Panc1 (cell line): ENCODE results near the gene FAM76A.

Source experiments
- SIN3A ChIP-seq: IDR thresholded peaks from 2 replicates; pipeline ENCODE4 v1.6.1; 2012; ENCODE audit warnings: low read depth, mild to moderate bottlenecking, low read length, moderate library complexity, borderline replicate concordance; ENCODE audit not compliant: insufficient read depth
- TF ChIP-seq, protein P1 (sequence below): fragments of 450-650 bp; IDR thresholded peaks from 2 replicates; pipeline ENCODE4 v1.5.1; 2017; ENCODE audit warnings: mild to moderate bottlenecking
- TF ChIP-seq, protein P2 (sequence below), 2 experiments: IDR thresholded peaks; 2 replicates each; pipeline ENCODE4 v1.6.1; 2011 to 2012; ENCODE audit warnings: low read depth in 2 of 2, control low read depth in 1 of 2, low read length in 1 of 2, mild to moderate bottlenecking in 1 of 2, moderate library complexity in 1 of 2; ENCODE audit not compliant: insufficient read depth in 1 of 2

DNA sequence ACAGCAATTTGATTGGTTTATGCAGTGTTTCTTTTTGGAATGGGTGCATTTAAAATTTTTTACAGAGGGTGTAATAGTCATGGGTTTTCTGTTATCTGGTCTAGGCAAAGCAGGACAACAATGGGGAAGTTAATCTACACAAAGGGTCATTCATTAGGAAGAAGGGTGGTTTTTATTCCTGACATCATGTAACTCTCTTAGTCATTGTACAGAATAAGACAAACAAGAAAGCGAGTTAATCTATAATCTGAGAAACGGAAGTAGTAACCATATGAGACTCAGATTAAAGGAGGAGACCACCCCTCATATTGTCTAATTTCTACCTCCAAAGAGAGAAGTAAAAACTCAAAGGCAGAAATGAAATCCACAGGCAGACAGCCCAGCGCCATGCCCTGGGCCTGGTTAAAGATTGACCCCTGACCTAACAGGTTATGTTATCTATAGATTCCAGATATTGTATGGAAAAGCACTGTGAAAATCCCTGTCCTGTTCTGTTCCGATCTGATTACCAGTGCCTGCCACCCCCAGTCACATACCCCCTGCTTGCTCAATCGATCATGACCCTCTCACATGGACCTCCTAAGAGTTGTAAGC is 43.3 kb upstream of the FAM76A start:
- TF ChIP-seq, protein P1, sequence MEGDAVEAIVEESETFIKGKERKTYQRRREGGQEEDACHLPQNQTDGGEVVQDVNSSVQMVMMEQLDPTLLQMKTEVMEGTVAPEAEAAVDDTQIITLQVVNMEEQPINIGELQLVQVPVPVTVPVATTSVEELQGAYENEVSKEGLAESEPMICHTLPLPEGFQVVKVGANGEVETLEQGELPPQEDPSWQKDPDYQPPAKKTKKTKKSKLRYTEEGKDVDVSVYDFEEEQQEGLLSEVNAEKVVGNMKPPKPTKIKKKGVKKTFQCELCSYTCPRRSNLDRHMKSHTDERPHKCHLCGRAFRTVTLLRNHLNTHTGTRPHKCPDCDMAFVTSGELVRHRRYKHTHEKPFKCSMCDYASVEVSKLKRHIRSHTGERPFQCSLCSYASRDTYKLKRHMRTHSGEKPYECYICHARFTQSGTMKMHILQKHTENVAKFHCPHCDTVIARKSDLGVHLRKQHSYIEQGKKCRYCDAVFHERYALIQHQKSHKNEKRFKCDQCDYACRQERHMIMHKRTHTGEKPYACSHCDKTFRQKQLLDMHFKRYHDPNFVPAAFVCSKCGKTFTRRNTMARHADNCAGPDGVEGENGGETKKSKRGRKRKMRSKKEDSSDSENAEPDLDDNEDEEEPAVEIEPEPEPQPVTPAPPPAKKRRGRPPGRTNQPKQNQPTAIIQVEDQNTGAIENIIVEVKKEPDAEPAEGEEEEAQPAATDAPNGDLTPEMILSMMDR: no peak
- TF ChIP-seq, protein P2, sequence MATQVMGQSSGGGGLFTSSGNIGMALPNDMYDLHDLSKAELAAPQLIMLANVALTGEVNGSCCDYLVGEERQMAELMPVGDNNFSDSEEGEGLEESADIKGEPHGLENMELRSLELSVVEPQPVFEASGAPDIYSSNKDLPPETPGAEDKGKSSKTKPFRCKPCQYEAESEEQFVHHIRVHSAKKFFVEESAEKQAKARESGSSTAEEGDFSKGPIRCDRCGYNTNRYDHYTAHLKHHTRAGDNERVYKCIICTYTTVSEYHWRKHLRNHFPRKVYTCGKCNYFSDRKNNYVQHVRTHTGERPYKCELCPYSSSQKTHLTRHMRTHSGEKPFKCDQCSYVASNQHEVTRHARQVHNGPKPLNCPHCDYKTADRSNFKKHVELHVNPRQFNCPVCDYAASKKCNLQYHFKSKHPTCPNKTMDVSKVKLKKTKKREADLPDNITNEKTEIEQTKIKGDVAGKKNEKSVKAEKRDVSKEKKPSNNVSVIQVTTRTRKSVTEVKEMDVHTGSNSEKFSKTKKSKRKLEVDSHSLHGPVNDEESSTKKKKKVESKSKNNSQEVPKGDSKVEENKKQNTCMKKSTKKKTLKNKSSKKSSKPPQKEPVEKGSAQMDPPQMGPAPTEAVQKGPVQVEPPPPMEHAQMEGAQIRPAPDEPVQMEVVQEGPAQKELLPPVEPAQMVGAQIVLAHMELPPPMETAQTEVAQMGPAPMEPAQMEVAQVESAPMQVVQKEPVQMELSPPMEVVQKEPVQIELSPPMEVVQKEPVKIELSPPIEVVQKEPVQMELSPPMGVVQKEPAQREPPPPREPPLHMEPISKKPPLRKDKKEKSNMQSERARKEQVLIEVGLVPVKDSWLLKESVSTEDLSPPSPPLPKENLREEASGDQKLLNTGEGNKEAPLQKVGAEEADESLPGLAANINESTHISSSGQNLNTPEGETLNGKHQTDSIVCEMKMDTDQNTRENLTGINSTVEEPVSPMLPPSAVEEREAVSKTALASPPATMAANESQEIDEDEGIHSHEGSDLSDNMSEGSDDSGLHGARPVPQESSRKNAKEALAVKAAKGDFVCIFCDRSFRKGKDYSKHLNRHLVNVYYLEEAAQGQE (IDR thresholded peaks at IDR 0.05; ENCODE audit: insufficient read depth in 1 of 2, low read depth in 2 of 2, low read length in 1 of 2): no peak
- TF ChIP-seq SIN3A: no peak
